NT2/D1 (cell line): ENCODE results near the gene TNN.

Experiments used
- DNase-seq: peaks from one replicate; pipeline ENCODE4 v3.0.0-alpha.2; 2011; ENCODE audit warnings: low read depth, low spot score
- H3K27me3 ChIP-seq: 2 replicates; pipeline ENCODE4 v1.6.0; 2011; ENCODE audit warnings: mild to moderate bottlenecking; ENCODE audit not compliant: insufficient read length, insufficient read depth
- H3K36me3 ChIP-seq: 2 replicates; pipeline ENCODE4 v1.6.1; 2011; ENCODE audit warnings: mild to moderate bottlenecking, low read length, mixed read lengths; ENCODE audit not compliant: insufficient read depth, insufficient read length
- H3K4me1 ChIP-seq: 2 replicates; pipeline ENCODE4 v1.5.1; 2011; ENCODE audit not compliant: insufficient read depth, insufficient read length
- H3K4me3 ChIP-seq: 2 replicates; pipeline ENCODE4 v1.5.1; 2011; ENCODE audit warnings: low read depth; ENCODE audit not compliant: insufficient read length
- H3K9ac ChIP-seq: 2 replicates; pipeline ENCODE4 v1.6.0; 2011; ENCODE audit warnings: low read depth; ENCODE audit not compliant: insufficient read length
- H3K9me3 ChIP-seq: 2 replicates; pipeline ENCODE4 v1.5.1; 2011; ENCODE audit warnings: mild to moderate bottlenecking, low read length; ENCODE audit not compliant: insufficient read depth
- SUZ12 ChIP-seq: IDR thresholded peaks from 2 replicates; pipeline ENCODE4 v1.6.1; 2011; ENCODE audit not compliant: insufficient read length, insufficient read depth; ENCODE audit errors: extremely low read depth
- YY1 ChIP-seq: IDR thresholded peaks from 2 replicates; pipeline ENCODE4 v1.6.1; 2011; ENCODE audit not compliant: insufficient read length, insufficient read depth
- ZNF274 ChIP-seq: IDR thresholded peaks from 2 replicates; pipeline ENCODE4 v1.6.1; 2011; ENCODE audit warnings: mild to moderate bottlenecking, low read depth, low read length

The TNN gene

DNA sequence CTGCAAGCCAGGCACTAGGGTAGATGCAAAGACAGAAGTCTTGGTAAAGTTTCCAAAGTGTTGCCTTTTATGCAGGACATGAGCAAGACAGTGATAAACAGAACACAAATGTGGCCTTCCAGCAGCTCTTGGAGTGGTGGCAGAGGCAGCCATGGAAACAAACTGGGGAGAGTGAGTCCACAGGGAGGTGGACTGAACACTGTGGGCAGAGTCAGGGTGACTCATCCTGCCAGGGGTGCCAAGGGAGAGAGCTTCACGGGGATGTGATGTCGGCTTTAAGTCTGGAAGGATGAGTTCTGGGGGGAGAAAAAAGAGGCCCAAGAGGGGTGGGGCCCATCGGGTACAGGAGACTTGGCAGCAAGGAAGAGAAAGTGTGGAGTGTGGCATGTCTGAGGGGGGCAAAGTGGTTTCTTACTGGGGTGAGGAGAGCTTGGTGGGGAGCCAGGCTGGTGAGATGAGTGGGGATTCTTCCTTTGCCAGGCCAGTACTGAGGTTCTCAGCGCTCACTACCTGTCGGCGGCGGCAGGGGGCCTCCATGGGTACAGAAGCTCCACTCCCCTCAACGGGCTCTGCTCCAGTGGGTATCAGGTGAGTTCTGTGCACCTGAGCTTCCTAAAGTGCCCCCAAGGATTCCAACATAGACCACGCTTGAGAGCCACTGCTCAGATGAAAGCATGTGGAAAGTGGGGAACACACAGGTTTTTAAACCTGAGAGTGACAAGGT, 83.1 kb downstream of the TNN start:
- H3K27me3 ChIP-seq, result peaks cover 11% of the 10 kb centered on the region
- no peak overlapping the region for H3K9ac ChIP-seq
- DNase-seq, result no peak
- H3K36me3 ChIP-seq, result no peaks in the 10 kb centered on the region
- no peak overlapping the region for H3K4me3 ChIP-seq
- peaks cover 3% of the 10 kb centered on the region for H3K4me1 ChIP-seq
- no peak for TF ChIP-seq YY1
- H3K9me3 ChIP-seq, result no peaks in the 10 kb centered on the region

DNA sequence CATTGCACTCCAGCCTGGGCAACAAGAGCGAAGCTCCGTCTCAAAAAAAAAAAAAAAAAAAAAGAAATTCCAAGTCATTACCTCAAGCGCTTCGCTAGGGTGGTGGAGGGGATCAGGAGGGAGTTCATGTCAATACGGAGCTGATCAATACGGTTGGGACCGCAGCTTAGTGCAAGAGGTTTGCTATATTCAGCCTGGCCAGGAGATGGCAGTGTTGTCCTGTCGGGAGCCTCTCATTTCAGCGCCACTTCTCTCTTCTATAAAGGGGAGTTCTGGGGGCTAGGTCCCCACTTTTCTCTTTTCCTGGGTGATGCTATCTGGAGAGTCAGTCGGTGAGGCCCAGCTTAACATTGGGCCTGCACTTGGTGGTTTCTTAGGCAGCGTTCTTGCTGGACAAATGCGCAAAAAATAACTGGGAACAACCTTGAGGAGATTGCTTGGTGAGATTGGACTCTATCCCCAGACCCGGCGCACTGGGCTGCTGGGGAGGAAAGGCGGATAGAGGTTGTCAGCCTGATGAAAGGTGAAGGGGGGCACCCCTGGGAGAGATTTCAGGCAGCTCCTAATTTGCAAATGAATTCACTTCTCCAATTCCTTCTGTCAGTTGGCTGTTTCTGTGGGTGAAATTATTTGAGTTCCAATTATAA, 84.5 kb downstream of the TNN start:
- TF ChIP-seq YY1, result no peak
- TF ChIP-seq SUZ12, result no peak
- no peak for TF ChIP-seq ZNF274
- peaks cover 11% of the 10 kb centered on the region for H3K27me3 ChIP-seq
- peak; percentile 63 for DNase-seq
- no peak overlapping the region for H3K9ac ChIP-seq
- peaks cover 3% of the 10 kb centered on the region for H3K4me1 ChIP-seq
- no peaks in the 10 kb centered on the region for H3K36me3 ChIP-seq
- H3K9me3 ChIP-seq, result no peaks in the 10 kb centered on the region
- no peak overlapping the region for H3K4me3 ChIP-seq

GRCh38 chr1:175154629-175155472, 87.2 kb downstream of the TNN start:
- Histone ChIP-seq H3K4me1 (peaks cover 3% of the 10 kb centered on the region), H3K27me3 (peaks cover 11% of the 10 kb centered on the region), H3K36me3 (peaks cover 3% of the 10 kb centered on the region), H3K9me3 (no peaks in the 10 kb centered on the region), H3K9ac (no peak overlapping the region), H3K4me3 (no peak overlapping the region)
- TF ChIP-seq ZNF274 (no peak), YY1 (no peak), SUZ12 (no peak)
- peak; percentile 71 for DNase-seq

- Histone ChIP-seq H3K9ac (no peak overlapping the region), H3K4me3 (no peak overlapping the region), H3K27me3 (peaks cover 11% of the 10 kb centered on the region), H3K4me1 (peaks cover 3% of the 10 kb centered on the region), H3K9me3 (no peaks in the 10 kb centered on the region), H3K36me3 (peaks cover 9% of the 10 kb centered on the region)
- TF ChIP-seq SUZ12 (no peak), YY1 (no peak), ZNF274 (no peak)
- no peak for DNase-seq
Observed at GRCh38 chr1:175155473-175155856, 87.8 kb downstream of the TNN start.

DNA sequence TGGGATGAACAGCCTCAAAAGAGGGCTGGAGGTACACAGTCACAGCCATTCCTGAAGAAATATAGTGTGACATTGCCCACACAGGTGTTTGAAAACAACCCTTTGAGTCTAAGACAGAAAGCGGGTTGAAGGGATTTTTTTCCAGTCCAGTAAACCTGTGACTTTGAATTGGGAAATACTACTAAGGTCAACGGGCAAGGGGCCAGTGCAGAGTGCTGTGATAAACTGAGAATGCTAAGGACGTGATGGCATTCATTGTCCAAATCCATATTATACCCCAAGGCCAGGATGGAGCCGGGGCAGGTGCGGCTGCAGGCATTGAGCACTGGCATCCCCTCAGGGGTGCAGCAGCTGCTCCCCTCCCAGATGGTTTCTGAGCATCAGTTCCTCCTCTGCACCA, 88.3 kb downstream of the TNN start:
- no peak for TF ChIP-seq ZNF274
- no peak overlapping the region for H3K9ac ChIP-seq
- peaks cover 3% of the 10 kb centered on the region for H3K4me1 ChIP-seq
- no peak for DNase-seq
- H3K27me3 ChIP-seq, result peaks cover 7% of the 10 kb centered on the region
- no peak overlapping the region for H3K4me3 ChIP-seq
- H3K36me3 ChIP-seq, result peaks cover 14% of the 10 kb centered on the region
- H3K9me3 ChIP-seq, result no peaks in the 10 kb centered on the region

DNA sequence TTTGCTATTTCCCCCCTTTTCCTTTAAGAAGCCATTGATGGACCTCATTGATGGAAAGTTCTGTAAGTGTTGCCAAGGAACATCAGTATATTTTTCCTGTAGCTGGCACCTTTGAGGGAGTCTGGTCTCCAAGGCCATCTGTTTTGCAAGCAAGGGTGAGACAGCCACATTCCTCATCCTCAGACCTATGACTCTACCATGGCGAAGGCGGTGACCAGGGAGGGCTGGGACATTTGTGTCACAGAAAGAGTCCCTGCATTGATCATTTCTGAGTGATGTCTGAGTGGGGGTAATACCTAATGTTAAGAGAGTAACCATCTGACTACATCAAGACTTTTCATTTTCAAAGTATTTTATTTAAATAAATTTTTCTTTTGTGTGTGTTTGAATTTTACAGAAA, 89.6 kb downstream of the TNN start:
- peaks cover 1% of the 10 kb centered on the region for H3K4me1 ChIP-seq
- H3K4me3 ChIP-seq, result no peak overlapping the region
- no peaks in the 10 kb centered on the region for H3K9me3 ChIP-seq
- no peak overlapping the region for H3K9ac ChIP-seq
- H3K27me3 ChIP-seq, result no peaks in the 10 kb centered on the region
- TF ChIP-seq YY1 (no peak), SUZ12 (no peak), ZNF274 (no peak)
- no peak for DNase-seq
- peaks cover 14% of the 10 kb centered on the region for H3K36me3 ChIP-seq

DNA sequence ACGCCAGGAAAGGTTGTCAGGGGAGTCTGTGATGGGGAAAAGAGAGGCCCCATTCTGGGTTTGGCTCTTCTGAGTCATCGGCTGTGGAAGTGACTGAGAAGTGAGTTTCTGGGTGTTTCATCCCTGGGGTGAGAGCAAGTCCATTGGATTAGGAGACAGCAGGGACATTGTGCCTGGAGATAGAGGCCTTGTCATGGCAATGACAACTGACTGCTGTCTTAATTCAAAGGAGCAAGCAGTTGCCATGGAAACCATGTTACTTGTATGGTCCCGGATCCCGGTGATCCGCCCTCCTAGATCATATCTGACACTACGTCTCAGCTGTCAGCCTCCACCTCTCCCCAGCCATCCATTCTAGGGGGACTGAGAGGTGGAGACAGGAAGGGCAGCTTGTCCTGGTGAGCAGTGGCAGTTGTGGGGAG, 90.5 kb downstream of the TNN start:
- Histone ChIP-seq H3K36me3 (peaks cover 15% of the 10 kb centered on the region), H3K4me3 (no peak overlapping the region)
- DNase-seq, result no peak

More for the DNA sequence above, 90.5 kb downstream of the TNN start:
- no peaks in the 10 kb centered on the region for H3K27me3 ChIP-seq
- TF ChIP-seq YY1 (no peak), SUZ12 (no peak), ZNF274 (no peak)
- H3K4me1 ChIP-seq, result no peaks in the 10 kb centered on the region
- H3K9me3 ChIP-seq, result no peaks in the 10 kb centered on the region
- H3K9ac ChIP-seq, result no peak overlapping the region
